ENCODE measurements around the gene TENM4.

The TENM4 gene

DNA sequence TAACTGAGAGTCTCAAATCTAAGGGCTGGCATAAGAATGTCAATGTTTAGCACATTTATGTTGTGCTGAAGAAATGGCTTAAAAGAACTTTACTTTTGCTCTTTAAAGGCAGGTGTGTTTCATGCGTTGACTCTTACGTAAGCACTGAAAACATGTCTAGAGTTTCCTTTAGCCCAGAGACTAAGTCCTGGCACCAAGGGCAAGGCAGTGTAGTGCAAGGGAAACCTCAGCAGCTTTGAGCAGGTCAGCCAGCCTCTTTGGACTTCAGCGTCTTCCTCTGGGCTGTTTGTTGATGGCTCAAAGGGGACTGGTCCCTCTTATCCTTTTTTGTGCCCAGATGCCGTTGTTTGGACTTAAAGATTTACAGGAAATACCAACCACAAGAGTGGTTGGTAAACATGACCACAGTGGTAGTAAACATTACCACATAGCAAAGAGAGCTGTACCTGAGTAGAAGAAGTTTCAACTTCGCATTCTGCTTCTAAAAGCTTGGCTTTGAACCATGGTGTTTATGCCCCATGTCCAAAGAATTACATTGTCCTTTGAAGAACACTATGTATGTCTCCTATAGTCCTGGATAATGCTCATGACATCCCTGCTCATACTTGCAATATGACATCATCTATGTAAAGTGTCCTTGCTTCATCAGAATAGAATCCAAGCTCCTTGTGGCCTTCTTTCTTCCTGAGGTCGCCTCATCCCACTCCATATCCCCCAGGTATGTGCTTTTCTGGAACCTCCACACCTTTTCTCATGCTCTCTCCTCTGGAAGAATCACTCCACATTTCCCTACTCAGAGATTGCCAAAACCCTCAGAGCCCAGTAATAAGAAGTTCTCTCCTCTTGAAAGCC is 23.5 kb downstream of the TENM4 start:
- DNase-seq: no peak

DNA sequence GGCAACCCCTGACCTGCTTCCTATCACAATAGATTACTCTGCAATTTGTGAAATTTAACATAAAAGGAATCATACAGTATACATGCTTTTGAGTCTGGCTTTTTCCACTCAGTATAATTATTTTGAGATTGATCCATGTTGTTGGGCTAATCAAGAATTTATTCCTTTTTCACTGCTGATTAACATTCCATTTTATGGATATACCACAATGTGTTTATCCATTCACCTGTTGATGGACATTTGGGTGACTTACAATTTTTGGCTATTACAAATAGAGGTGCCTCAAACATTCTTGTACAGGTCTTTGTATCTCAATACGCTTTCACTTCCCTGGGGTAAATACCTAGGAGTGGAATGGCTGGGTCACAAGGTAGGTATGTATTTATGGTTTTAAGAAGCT is 24.9 kb downstream of the TENM4 start:
- no peak for DNase-seq

DNA sequence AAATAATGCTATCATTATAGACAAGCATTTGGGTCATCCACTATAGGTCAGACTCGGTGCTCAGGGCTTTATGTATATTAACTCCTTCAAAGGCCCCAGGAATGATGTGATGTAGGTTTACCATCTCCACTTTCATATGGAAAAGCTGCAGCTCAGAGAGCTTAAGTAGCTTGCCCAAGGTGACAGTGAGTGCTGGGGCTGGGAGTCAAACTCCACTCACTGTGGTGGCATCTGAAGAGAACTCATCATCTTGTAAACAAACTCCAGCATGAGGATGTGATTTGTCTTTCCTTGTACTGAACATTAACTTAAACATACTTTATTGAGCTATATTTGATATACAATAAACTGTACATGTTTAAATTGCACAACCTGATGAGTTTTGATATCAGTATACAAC is 25.4 kb downstream of the TENM4 start:
- DNase-seq: no peak

DNA sequence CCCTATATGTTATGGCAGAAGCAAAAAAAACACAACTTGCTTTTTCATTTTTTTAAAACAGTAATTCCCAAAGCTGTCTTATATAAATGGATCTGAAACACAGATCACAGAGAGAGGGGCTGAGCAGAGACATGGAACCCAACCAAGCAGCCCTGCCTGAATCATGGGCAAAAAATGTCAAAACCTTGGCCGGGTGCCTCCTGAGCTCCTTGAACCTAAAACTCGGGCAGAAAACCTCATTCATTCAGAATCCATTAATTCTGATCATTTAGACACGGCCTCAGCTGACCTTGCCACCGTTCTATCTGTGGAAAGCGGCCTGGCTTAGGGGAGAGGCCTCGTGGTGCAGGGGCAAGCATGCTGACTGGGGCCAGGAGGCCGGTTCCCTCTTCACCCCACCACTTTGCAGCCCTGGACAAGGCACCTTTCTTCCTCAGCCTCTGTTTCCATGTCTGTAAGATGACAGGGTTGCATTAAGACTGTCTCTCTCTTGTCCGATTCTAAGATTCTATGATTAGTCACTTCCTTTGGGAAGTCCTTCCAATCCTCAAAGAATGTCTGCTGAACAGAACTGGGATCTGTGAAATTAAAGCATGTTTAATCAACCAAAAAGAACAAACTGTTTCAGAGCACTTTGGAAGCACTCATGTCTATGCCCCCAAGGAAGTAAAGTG is 26.0 kb downstream of the TENM4 start:
- DNase-seq: no peak

DNA sequence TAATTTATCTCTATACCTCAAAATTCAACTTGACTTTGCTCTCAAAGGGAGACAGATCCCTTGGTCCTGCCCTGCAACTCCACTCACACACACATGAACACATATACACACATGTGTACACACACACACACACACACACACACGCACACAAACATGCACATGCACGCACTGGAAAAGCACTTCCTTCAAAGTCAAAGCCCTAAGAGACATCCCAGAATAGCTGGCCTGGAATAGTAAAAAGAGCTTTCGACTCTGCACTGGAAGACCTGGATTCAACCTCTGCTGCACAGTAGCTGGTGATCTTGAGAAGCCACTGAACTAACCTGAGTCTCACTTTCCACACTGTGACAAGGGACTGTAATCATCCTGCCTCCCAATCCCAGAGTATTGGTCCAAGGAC is 26.8 kb downstream of the TENM4 start:
- no peak for DNase-seq

DNA sequence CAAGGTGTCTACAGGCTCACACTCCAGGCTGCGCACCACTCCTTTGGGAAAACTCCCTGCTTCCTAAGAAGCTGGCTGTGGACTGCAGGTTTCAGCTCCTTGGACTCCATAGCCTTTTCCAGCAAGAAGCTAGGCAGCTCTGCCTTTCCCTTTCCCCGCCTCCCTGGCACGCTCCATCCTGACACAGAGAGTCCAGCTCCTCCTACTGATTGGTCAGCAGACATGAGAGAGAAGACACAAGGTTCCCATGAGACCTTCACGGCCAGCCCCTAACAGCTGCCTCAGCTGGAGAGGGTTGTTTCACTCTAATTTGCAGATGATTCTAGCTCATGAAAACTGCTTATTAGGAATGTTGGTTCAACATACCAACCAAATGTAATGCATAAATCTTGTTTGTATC is 27.6 kb downstream of the TENM4 start:
- peak; percentile 65 for DNase-seq

DNA sequence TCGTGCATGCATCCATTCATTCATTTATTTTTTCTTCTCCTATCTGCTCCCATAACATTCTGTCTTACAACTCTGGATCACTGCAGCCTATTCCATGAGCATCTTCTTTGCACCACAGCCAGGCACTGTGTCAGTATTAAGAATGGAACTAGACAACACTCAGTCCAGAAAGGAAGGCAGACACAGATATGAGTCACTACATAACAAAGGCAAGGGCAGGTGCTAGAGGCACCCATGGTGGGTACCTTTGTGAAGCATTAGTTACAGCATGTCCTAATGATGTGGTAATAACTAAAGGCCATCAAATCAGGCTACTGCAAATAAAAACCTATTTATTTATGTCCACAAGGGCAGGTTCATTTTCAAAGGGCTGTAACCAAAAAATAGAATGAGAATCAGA is 28.1 kb downstream of the TENM4 start:
- DNase-seq: no peak

DNA sequence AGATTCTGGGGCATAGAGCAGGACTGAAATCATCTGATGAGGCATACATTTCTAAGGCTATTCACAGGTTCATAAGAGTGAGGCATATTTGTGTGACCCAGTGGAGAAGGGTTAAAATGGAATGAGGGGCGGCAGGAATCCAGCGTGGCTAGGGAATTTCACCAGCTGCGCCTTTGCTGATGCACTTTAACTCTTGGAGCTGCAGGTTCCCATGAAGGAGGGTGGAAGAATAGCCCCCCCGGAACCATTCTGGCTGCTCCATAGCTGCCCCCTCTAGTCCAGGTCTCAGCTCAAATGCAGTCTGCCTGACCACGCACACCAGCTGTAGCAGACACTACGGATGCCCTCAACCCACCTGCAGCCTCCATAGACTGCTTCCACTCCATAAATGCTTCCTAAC is 31.5 kb downstream of the TENM4 start:
- no peak for DNase-seq

DNA sequence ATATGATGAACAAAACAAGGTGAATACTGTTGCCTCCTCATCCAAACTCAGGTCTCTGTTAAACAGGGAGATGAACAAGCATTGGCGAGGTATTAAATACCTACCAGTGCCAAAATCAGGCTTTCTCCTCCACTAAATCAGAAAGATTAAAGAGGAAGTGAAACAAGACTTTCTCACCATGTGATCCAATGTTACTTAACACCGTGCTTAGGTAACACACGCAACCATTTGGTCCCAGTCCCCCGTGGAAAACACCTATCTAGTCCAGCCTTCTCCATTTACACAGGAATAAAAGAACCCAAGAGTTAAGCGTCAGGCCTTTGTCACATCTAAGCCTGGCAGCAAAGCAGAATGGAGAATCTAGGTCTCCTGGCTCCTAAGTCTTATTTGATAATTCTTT is 34.5 kb downstream of the TENM4 start:
- no peak for DNase-seq

DNA sequence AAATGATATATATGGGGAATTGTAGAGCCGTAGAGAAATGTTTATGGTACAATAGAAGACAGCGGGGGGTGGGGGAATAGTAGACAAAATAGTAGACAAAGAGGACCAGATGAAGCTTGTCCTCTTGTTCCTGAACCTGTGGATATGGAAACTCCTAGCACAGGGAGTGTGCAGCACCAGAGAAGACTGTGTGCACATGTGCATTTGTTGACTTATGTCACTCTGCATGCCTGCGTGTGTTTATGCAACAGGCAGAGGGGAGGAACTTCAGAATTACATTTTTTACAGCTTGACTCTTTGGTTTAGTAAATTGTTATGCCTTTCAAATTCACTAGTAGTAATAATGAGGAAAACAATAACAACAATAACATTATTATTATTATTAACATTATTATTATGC is 36.0 kb downstream of the TENM4 start:
- DNase-seq: no peak

DNA sequence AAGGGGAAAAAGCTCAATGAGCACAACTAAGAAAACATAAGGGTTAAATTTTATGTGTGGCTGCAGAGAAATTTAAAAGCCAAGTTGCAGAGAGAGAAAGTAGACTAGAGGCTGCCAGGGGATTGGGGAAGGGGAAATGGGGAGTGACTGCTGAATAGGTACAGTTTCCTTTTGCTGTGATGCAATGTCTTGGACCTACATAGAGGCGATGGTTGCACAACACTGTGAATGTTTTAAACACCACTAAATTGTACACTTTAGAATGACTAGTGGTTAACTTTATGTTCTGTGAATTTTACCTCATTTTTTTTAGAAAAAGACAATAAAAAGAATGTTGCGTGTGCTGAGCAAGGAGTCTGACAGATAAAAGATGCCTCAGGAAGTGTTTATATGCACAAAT is 36.5 kb downstream of the TENM4 start:
- no peak for DNase-seq

DNA sequence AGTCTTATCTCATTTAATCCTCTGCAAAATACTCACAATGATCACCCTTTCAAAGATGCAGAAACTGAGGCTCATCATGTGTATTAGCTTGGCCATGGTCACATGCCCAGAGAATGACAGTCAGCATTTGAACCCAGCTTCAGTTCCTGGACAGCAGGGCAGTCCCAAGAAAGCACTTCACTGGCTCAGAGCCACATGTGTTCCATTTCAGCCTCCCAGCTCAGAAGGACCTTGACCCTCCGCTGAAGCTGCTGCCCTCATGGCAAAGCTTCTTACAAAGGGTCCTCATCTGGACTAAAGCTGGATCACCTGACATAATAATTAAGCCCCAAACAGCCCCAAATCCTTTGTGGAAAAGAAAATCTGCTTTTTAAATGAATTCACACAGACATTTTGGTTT is 37.0 kb downstream of the TENM4 start:
- no peak for DNase-seq

DNA sequence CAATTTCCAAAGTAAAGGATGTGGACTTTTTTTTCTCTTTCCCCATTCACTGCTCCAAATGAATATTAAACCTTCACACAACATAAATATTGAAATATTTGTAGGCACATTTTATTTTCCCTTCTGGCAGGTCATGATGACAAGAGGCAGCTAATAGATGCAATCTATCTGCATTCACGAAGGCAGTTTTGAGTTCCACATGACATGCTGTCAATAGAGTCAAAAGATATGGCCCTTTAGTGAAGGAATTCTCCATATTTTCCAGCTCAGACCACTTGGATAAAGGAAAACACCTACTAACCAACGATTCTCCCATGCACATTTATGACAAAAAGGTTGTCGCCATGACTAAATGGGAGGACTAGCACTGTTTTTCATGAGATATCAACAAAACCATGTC is 37.9 kb downstream of the TENM4 start:
- no peak for DNase-seq

DNA sequence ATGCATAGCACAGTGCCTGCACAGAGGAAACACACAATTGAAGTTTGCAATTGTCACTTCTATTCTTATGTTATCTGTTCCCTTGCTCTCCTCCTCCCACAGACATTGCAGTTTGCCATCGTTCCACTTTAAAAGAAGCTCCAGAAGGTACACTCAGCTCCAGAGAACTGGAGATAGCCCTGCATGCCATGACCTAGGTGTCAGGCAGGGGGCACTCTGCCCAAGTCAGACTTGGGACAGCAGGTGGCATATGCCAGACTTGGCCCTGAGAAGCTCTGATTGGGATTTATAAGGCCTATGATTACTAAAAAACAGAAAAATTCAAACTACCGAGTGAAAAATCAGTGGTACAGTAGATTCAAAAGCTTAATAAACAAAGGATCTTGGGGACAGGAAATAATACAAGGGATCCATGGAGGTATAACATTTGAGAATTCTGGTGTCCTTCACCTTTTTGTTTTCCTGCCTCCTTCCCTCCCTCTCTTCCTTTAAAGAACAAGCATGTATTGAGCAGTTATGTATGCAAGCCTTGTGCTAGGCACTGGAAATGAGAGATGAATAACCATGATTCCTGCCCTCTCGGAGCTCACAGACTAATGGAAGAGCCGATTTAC is 40.0 kb downstream of the TENM4 start:
- peak; percentile 2 for DNase-seq

DNA sequence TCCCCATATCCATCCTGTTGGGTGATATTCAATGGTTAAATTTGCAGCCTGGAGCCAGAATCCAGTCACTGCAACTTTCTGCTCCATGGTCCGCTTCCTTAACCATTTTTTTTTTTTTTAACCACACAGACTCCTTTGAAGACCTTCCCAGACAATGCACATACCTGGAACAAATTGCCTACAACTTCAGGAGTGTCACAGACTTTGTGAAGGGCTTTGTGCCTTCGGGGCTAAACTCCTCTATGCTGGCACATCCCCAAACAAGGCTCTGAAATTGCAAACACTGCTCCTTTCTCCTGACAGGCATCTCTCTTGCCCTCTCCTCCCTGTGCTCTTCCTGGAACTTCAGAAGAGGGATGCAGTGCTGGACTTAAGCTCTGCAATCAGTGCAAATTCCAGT is 40.6 kb downstream of the TENM4 start:
- DNase-seq: no peak

DNA sequence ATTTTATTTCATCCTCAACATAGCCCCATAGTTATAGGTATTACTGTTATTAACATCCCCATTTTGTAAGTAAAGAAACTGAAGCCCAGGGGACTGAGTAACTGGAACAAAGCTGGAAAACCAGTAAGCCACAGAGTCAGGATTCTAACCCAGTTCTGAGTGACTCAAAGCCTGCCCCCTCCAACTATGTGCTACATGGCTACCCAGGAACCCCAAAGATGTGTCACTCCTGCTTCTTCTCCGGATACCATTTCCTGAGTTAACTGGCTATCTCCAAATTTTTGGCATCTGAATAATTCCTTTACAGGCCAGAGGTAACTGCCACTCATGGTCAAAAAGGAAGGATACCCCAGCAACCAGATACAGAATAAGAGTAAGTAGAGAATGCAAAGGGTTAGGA is 43.6 kb downstream of the TENM4 start:
- no peak for DNase-seq

DNA sequence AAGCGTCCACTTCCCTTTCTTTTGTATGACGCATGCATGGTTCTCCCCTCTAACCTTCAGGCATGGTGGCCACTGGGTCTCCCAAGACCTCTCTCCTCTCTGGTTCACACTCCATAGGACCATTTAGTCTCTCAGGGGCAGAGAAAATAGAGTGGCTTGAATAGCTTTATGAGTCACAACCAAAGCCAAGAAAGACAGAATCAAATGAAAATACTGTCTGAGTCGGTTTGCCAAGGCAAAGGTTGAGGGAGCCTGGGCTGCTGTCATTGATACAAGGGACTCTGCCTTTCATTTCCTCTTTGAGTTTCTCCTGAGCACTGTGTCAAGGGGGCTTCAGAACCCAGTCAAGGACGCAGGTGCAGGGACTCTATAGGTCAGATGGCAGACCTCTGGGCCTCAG is 44.2 kb downstream of the TENM4 start:
- no peak for DNase-seq

DNA sequence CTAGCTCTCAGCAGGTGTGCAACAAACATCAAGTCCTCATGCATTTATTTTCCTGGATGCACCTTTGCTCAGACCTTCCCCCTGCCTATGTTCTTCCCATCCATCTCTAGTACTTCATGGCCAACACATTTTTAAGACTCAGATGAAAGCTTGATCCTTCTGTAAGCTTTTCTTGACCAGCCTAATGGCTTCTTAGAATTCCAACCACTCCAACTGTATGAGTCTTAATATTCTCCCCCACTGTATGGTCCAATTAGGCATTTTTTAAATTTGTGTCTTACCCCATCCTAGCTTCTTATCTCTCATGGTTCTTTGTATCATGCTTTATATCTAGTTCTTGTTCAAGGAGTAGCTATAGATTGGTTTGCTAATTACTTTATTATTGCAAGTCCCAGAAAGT is 44.8 kb downstream of the TENM4 start:
- no peak for DNase-seq

DNA sequence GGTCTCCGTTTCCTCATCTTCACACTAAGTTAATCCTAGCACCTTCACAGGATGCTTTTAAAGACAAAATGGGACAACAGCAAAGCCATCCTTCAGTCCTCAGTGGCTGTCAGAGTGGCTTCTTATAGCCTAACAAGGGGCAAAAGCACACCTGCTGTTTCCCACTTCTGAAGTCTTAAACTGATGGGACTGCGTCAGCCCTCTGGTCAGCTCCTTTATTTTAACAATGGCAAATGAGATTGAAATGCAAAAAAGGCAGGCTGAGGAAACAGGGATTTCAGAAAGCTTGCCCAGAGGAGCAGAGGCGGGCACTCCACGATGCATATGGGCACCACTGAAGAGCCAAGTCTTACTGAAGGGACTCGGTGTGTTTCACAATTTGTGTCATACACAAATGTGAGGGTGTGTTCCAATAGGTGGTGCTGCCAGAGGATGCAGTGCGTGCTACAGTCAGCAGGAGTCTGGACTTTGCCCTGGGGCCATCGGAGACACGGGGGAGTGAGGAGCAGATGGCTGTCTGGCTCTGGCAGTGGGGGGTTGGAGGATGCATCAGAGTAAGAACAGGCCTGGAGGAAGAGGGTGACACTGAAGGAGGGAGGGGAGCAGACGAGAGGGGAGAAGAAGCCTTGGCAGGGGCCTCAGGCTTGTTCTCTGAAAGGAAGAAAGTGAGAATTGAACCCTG is 47.3 kb downstream of the TENM4 start:
- DNase-seq: no peak

DNA sequence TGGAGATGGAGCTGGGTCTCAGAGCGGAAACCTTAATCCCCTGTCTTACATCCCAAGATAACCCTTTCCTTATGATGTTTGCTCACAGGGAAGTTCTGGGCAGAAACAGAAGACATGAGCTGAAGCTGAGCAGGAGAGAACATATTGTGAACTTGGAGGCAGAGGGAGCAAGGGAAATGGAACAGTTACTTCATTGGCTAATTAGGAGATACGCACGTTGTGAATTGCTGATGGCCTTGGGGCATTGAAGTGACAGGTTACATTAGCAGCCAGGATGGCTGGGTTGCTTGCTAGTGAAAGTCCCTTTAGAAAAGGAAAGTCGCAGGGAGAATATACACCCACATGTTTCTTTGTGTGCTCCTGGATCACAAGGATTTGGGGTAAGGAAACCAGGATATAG is 48.7 kb downstream of the TENM4 start:
- DNase-seq: no peak

DNA sequence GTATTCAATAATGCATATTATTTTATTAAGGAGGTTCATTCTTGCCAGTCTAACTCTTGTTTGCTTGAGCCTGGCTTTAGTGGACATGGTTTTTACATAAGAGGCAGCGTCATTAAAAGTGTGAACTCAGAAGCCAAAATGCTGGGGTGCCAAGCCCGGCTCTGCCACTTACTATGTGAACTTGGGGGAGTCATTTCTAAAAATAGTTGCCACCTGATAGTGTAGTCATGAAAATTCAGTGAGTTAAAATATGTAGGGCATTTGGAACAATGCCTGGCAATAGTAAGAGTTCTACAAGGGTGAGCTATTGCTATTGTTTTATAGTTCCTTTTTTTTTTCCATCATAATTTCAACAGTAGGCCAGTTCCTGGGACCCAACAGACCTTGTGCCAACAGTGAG is 49.9 kb downstream of the TENM4 start:
- DNase-seq: no peak

DNA sequence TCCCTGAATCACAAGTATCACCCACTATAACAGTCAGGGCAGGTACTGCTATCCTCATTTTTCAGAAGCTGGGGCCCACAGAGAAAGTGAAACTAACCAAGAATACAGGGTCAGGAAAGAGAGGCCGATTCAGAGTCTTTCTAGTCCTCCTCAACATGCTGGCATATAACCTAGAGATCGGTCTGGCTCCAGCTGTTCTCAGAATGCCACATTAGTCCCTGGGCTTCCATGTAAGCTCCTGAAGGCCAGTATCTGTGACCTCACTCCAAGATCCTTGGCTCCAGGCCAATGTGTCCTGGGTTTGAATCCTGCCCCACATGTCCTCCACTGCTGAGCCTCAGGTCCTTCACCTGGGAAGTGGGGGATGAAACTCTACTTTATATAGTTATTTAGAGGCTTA is 50.4 kb downstream of the TENM4 start:
- DNase-seq: no peak

DNA sequence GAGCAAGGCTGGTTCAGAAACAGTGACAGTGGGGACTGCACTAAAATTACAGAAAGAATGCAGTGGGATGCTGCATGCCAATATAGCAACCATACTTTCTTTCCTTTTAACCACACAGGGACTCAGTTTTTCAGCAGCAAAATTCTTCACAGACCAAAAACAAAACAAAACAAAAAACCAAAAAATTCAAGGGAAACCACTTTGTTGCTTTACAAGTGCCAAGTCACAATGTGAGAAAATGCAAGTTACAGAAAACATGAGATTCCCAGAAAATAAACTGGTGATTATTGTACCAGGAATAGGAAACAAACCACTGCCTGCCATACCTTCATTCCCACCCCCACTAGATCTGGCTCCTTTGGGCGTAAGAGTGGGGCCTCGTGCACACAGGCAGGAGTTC is 52.6 kb downstream of the TENM4 start:
- DNase-seq: no peak

DNA sequence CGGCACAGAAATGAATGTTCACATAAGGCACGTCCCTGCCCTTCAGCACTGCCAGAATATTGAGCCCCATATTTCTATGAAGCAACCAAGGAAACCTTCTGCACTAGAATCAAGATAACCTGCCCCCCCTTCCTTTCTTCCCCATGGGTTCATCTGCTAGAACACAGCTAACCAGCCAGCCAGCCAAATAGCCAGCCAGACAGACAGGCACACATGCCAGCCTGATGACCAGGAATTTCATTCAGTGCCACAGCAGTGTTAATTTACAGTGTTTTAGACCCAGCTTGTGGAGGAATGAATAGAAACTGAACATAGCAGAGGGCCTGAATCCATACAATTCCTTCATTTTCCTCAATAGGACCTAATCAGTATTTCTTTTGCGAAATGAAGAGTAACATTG is 57.0 kb downstream of the TENM4 start:
- DNase-seq: no peak
